HFFc6 (cell line): ENCODE results near the gene ZAP70. TPM values are rescaled to one million over a fixed set of nuclear protein-coding genes. Genes with fewer than 3 reads are reported as not detected.

ENCODE experiments used
- DNase-seq: peaks from one replicate; pipeline ENCODE4 v3.0.0-alpha.2; 2018
- H3K27ac Mint-ChIP-seq: 2 replicates; pipeline ENCODE4 v1.8.0; 2020; ENCODE audit warnings: mild to moderate bottlenecking, mixed read lengths
- H3K27me3 Mint-ChIP-seq: 2 replicates; pipeline ENCODE4 v1.8.0; 2021; ENCODE audit warnings: mild to moderate bottlenecking, moderate library complexity, mixed read lengths; ENCODE audit not compliant: insufficient read depth
- H3K36me3 Mint-ChIP-seq: 2 replicates; pipeline ENCODE4 v1.8.0; 2021; ENCODE audit warnings: low read depth, mixed read lengths
- H3K4me1 Mint-ChIP-seq: 2 replicates; pipeline ENCODE4 v1.8.0; 2020; ENCODE audit warnings: low read depth, mixed read lengths
- H3K4me3 Mint-ChIP-seq: 2 replicates; pipeline ENCODE4 v1.8.0; 2020; ENCODE audit warnings: mild to moderate bottlenecking, moderate library complexity, mixed read lengths
- H3K9me3 Mint-ChIP-seq: 2 replicates; pipeline ENCODE4 v1.8.0; 2020; ENCODE audit warnings: mild to moderate bottlenecking, mixed read lengths
- CTCF ChIP-seq: fragments of 200-600 bp; sonication (generic); IDR thresholded peaks from 2 replicates; pipeline ENCODE4 v1.5.0; 2021; ENCODE audit warnings: antibody characterized with exemption, mild to moderate bottlenecking
- total RNA-seq, 6 experiments: library from RNA; stranded (reverse); fragmentation: NEBNext Ultra II Directional; extraction: Animal tissue kit (Norgen Biotek cat#: 25700); gene quantifications; 2 replicates in 1 of 6; 3 replicates in 5 of 6; pipeline ENCODE4 v1.2.3, GENCODE V29; 2021

Gene ZAP70
- total RNA-seq, 6 experiments from 2014 or later: not detected

- no peak for TF ChIP-seq CTCF
- peaks cover 18% of the 10 kb centered on the region for H3K4me1 Mint-ChIP-seq
- H3K27me3 Mint-ChIP-seq: no peaks in the 10 kb centered on the region; the same call in 1 of the 2 replicates
- H3K27ac Mint-ChIP-seq: no peak overlapping the region
- no peak overlapping the region for H3K4me3 Mint-ChIP-seq
- no peak for DNase-seq
- H3K9me3 Mint-ChIP-seq: no peaks in the 10 kb centered on the region
- H3K36me3 Mint-ChIP-seq: peaks cover 7% of the 10 kb centered on the region
These were observed 41.4 kb downstream of the ZAP70 start for GRCh38 chr2:97754690-97755346.

GRCh38 chr2:97755491-97755890 is 42.1 kb downstream of the ZAP70 start:
- Mint-ChIP-seq H3K27me3 (no peaks in the 10 kb centered on the region; the same call in 1 of the 2 replicates), H3K27ac (no peak overlapping the region), H3K9me3 (no peaks in the 10 kb centered on the region), H3K4me3 (no peak overlapping the region), H3K4me1 (peaks cover 18% of the 10 kb centered on the region), H3K36me3 (peaks cover 13% of the 10 kb centered on the region)
- DNase-seq: no peak
- no peak for TF ChIP-seq CTCF

GRCh38 chr2:97757062-97757461 is 43.7 kb downstream of the ZAP70 start:
- Mint-ChIP-seq H3K27ac (no peak overlapping the region; the same call in 1 of the 2 replicates), H3K27me3 (no peaks in the 10 kb centered on the region; the same call in 1 of the 2 replicates), H3K4me1 (peaks cover 14% of the 10 kb centered on the region), H3K36me3 (peaks cover 25% of the 10 kb centered on the region), H3K9me3 (no peaks in the 10 kb centered on the region), H3K4me3 (no peak overlapping the region)
- DNase-seq: no peak
- TF ChIP-seq CTCF: no peak

GRCh38 chr2:97758131-97758705 is 44.8 kb downstream of the ZAP70 start:
- no peak overlapping the region for H3K27ac Mint-ChIP-seq
- no peak for DNase-seq
- H3K27me3 Mint-ChIP-seq: no peaks in the 10 kb centered on the region; the same call in 1 of the 2 replicates
- H3K4me3 Mint-ChIP-seq: no peak overlapping the region
- TF ChIP-seq CTCF: no peak
- peaks cover 2% of the 10 kb centered on the region for H3K4me1 Mint-ChIP-seq
- H3K36me3 Mint-ChIP-seq: peaks cover 28% of the 10 kb centered on the region
- no peaks in the 10 kb centered on the region for H3K9me3 Mint-ChIP-seq

- Mint-ChIP-seq H3K4me1 (peaks cover 10% of the 10 kb centered on the region; the same call in 1 of the 2 replicates), H3K27me3 (no peaks in the 10 kb centered on the region; the same call in 1 of the 2 replicates), H3K9me3 (no peaks in the 10 kb centered on the region), H3K4me3 (no peak overlapping the region), H3K27ac (no peak overlapping the region), H3K36me3 (peaks cover 34% of the 10 kb centered on the region)
- TF ChIP-seq CTCF: no peak
- no peak for DNase-seq
These were observed 46.5 kb downstream of the ZAP70 start for GRCh38 chr2:97759727-97760407.
